ENCODE results near the gene SANBR.

The SANBR gene

DNA sequence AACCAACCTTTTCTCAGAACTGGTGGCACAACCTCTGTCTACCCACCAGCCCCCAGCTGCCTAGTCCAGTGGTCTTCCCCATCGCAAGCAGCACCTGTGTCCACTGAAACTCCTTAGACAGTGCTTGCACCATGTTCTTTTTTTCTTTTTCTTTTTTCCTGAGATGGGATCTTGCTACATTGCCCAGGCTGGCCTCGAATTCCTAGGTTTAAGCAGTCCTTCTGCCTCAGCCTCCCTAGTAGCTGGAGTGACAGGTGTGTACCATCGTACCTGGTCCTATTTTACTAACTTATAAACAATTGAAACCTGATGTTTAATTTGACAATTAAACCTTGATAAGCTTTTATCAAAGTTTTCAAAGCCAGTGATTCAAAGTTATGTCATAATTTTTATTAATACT is 30.8 kb downstream of the SANBR start:
- TF ChIP-seq, protein P1, sequence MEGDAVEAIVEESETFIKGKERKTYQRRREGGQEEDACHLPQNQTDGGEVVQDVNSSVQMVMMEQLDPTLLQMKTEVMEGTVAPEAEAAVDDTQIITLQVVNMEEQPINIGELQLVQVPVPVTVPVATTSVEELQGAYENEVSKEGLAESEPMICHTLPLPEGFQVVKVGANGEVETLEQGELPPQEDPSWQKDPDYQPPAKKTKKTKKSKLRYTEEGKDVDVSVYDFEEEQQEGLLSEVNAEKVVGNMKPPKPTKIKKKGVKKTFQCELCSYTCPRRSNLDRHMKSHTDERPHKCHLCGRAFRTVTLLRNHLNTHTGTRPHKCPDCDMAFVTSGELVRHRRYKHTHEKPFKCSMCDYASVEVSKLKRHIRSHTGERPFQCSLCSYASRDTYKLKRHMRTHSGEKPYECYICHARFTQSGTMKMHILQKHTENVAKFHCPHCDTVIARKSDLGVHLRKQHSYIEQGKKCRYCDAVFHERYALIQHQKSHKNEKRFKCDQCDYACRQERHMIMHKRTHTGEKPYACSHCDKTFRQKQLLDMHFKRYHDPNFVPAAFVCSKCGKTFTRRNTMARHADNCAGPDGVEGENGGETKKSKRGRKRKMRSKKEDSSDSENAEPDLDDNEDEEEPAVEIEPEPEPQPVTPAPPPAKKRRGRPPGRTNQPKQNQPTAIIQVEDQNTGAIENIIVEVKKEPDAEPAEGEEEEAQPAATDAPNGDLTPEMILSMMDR (IDR thresholded peaks at IDR 0.05; ENCODE audit: insufficient read depth, low read length, poor library complexity, severe bottlenecking): no peak
- no peak for DNase-seq (ENCODE audit: extremely low read depth, insufficient read length)
- Histone ChIP-seq H3K27me3 (replicated peaks; ENCODE audit: control insufficient read depth, insufficient read depth, low read length) (no peaks in the 10 kb centered on the region), H3K36me3 (ENCODE audit: control insufficient read depth, insufficient read depth, low read length) (no peaks in the 10 kb centered on the region), H3K4me3 (replicated peaks; ENCODE audit: low read depth, low read length) (no peak overlapping the region)

DNA sequence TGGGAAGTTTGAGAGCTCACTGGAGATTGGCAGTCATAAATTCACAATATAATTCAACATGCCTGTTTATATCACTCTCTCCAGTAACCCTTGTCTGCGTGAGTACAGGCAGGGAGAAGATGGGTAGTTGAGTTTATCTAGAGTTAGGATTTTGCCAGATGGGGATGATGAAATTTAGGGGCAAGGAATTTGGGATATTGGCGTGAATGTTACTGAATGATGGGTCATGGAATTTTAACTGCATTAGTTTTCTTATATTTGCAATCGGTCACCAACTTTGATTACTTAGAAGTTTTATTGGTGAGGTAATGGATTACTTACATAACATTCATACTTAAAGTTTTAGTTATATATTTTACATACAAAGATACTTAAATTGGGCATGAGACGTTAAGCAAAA is 35.1 kb downstream of the SANBR start:
- TF ChIP-seq, protein P1 (IDR thresholded peaks at IDR 0.05; ENCODE audit: insufficient read depth, low read length, poor library complexity, severe bottlenecking): no peak
- Histone ChIP-seq H3K4me3 (replicated peaks; ENCODE audit: low read depth, low read length) (no peak overlapping the region), H3K36me3 (ENCODE audit: control insufficient read depth, insufficient read depth, low read length) (no peaks in the 10 kb centered on the region), H3K27me3 (replicated peaks; ENCODE audit: control insufficient read depth, insufficient read depth, low read length) (no peaks in the 10 kb centered on the region)
- no peak for DNase-seq (ENCODE audit: extremely low read depth, insufficient read length)

DNA sequence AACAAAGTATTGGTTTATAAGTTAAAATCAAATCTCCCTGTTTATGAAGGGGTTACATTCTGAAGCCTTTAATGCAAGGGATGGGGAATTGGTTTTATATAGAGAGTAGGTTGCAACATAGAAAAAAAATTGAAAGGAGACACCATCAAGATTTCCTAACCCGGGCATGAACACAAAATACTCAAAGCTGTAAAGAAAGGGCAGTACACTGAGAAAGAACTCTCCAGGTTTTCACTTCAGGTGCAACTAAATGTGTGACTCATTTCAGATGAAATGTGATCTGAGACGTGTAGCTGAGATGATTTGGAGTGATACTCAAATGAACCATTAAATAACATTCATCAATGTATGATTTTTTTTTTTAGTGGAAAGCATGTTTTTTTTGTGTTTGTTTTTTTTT is 43.6 kb downstream of the SANBR start:
- H3K4me3 ChIP-seq (replicated peaks; ENCODE audit: low read depth, low read length): no peak overlapping the region
- H3K36me3 ChIP-seq (ENCODE audit: control insufficient read depth, insufficient read depth, low read length): no peaks in the 10 kb centered on the region
- no peak for DNase-seq (ENCODE audit: extremely low read depth, insufficient read length)
- H3K27me3 ChIP-seq (replicated peaks; ENCODE audit: control insufficient read depth, insufficient read depth, low read length): no peaks in the 10 kb centered on the region
- TF ChIP-seq, protein P1 (IDR thresholded peaks at IDR 0.05; ENCODE audit: insufficient read depth, low read length, poor library complexity, severe bottlenecking): no peak

DNA sequence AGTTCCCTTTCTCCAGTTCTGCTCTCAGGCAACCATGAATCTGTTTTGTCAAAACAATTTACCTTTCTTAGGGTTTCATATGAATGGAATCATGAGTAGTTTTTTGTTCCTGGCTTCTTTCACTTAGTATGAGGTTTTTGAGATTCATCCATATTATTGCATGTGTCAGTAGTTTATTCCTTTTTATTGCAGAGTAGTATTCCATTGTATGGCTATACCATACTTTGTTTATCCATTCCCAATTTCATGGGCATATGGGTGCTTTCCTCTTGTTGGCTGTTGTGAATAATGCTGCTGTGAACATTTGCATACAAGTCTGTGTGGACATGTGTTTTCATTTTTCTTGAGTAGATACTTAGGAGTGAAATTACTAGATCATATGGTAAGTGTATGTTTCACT is 46.0 kb downstream of the SANBR start:
- TF ChIP-seq, protein P1 (IDR thresholded peaks at IDR 0.05; ENCODE audit: insufficient read depth, low read length, poor library complexity, severe bottlenecking): no peak
- no peak overlapping the region for H3K4me3 ChIP-seq (replicated peaks; ENCODE audit: low read depth, low read length)
- DNase-seq (ENCODE audit: extremely low read depth, insufficient read length): no peak
- no peaks in the 10 kb centered on the region for H3K27me3 ChIP-seq (replicated peaks; ENCODE audit: control insufficient read depth, insufficient read depth, low read length)
- H3K36me3 ChIP-seq (ENCODE audit: control insufficient read depth, insufficient read depth, low read length): no peaks in the 10 kb centered on the region

DNA sequence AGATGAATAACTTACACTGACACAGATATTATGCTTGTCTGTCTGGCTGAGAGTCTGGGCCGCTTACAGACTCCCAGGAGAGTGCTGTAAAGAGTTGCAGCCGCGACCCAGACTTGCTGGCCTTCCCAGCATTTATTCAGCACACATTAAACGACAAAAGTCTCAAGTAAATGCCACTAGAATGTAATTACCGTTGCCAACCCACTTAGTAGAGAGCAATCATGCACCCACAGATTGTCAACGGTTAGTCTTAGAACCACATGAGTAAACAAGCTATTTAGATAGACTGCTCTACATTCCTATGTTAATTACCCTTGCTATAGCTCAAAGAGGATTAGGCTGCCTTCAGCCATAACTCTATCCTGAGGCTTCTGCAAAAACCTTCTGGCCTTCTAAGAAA is 48.5 kb downstream of the SANBR start:
- no peak for DNase-seq (ENCODE audit: extremely low read depth, insufficient read length)
- TF ChIP-seq, protein P1 (IDR thresholded peaks at IDR 0.05; ENCODE audit: insufficient read depth, low read length, poor library complexity, severe bottlenecking): no peak

More for the DNA sequence above, 48.5 kb downstream of the SANBR start:
- Histone ChIP-seq H3K27me3 (replicated peaks; ENCODE audit: control insufficient read depth, insufficient read depth, low read length) (no peaks in the 10 kb centered on the region), H3K4me3 (replicated peaks; ENCODE audit: low read depth, low read length) (no peak overlapping the region), H3K36me3 (ENCODE audit: control insufficient read depth, insufficient read depth, low read length) (no peaks in the 10 kb centered on the region)
